PC-3 (cell line): ENCODE data around the gene THOC5.

Experiments used
- CTCF ChIP-seq: fragments of 300-600 bp; sonication (generic); conservative IDR thresholded peaks from 2 replicates; pipeline ENCODE4 v1.5.1; 2017; ENCODE audit warnings: antibody characterized with exemption, low read depth, mild to moderate bottlenecking, low read length
- EZH2 ChIP-seq: fragments of 300-600 bp; sonication (generic); IDR thresholded peaks from one replicate; pipeline ENCODE4 v1.6.1; 2017; ENCODE audit warnings: antibody characterized with exemption, mild to moderate bottlenecking, low read length; ENCODE audit not compliant: unreplicated experiment
- EZH2phosphoT487 ChIP-seq: fragments of 300-600 bp; sonication (generic); IDR thresholded peaks from 2 replicates; pipeline ENCODE4 v1.6.1; 2018; ENCODE audit warnings: mild to moderate bottlenecking, antibody characterized with exemption, low read length, borderline replicate concordance

GRCh38 chr22:29518427-29518826, 35.1 kb downstream of the THOC5 start:
- TF ChIP-seq CTCF = no peak
- TF ChIP-seq EZH2 = no peak
- TF ChIP-seq EZH2phosphoT487 = no peak
